Ammon's horn (tissue), 1 donor: Measurements from ENCODE around the gene APPL2.
A peak's percentile ranks its signal among the peaks of the same experiment; 100 is the strongest.
"Not testable (repeated sequence)": the region's sequence is repeated elsewhere in the genome, so short reads cannot be mapped to it uniquely, and the experiment has no call there.

Experiments
- DNase-seq: peaks from one replicate; pipeline ENCODE4 v3.0.0-alpha.2; 2016; ENCODE audit warnings: low spot score

The APPL2 gene

GRCh38 chr12:105256431-105256830 is 20.5 kb upstream of the APPL2 start:
- not testable (repeated sequence) for DNase-seq

- no peak for DNase-seq
Measured at GRCh38 chr12:105256011-105256410, 20.0 kb upstream of the APPL2 start.

DNA sequence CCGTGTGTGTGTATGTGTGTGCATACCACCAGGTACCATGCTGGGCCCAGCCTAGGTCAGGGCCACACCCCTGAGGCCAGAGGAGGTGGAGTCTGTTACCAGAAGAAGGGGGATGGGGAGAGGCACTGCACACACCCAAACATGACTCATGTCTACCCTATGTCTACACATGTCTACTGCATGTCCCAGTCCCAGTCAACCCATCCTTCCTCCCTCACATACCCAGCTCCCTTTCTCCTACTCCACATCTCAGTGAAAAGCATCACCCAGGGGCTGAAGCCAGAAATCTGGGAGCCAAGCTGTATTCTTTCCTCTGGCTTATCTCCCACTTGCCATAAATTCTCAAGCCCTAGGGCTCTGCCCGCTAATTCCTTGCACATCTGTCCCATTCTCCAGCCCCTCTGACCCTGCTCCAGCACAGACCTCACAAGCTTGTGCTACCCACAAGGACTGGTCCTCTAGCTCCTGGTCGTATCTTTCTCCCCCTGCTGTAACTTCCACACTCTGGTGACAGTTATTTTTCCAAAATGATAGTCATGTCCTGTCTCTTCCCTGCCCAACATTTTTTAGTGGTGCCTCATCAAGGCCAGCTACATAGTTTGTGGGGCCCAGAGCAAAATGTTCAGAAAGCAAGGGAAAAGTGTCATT is 18.0 kb upstream of the APPL2 start:
- DNase-seq = no peak

DNA sequence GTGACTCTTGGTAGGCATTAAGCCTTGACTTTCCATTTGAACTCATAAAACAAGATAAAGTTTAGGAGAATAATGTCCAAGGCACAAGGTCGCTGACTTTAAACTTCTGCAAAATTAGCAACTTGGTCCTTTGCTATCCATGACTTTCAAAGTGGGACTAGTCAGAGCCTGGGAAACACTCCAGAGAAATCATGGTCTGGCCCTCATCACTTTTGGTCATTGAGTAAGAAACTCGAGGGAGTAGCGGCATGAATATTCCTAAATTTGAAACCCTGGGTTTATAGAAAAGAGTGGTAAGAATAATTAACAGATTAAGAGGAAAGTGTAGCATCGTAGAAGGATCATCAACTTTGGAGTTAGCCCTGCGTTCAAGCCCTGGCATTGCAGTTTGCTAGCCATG is 16.9 kb upstream of the APPL2 start:
- DNase-seq = no peak

- not testable (repeated sequence) for DNase-seq
Measured at GRCh38 chr12:105245776-105246427, 9.9 kb upstream of the APPL2 start.

- DNase-seq = no peak
Measured at GRCh38 chr12:105245291-105245690, 9.3 kb upstream of the APPL2 start.

GRCh38 chr12:105240228-105240627 is 4.3 kb upstream of the APPL2 start:
- DNase-seq = no peak

DNA sequence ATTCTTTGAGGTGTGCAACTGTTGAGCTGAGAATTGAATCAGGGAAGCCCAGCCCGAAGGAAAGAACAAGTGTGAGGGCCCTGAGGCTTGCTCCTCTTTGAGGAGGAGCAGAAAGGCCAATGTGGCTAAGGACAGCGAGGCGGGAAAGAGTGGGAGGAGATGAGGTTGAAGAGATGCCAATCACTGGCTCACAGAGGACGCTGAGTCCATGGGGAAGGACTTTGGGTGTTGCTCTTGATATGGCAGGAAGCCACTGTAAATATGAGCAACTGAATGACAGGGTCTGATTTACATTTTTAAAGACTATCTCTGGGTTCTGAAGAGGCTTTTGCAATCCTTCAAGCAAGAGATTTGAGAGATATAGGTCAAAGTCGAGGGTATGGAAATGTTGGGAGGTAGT is 3.3 kb upstream of the APPL2 start:
- DNase-seq = no peak

GRCh38 chr12:105237666-105238065 is 1.7 kb upstream of the APPL2 start:
- DNase-seq = no peak

DNA sequence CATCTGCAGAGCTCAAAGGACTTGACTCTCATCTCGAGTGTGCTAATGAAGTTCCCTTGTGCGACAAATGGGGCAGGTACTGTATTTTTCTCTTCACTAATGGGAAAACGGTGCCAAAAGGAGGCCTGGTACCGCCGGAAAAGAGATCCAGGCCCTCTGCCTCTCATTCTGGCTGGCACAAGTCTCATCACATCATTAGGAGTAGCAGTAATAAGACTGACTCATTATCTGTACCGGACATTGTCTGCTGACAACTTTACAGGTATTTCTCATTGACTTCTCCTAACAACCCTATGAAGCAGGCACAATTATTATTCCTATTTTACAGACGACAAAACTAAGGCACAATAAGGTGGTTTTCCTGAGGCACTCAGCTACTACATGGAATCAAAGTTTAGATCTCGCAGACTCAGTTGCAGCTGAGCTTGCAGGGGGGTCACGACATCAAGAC is 668 bp downstream of the APPL2 start:
- DNase-seq = no peak

DNA sequence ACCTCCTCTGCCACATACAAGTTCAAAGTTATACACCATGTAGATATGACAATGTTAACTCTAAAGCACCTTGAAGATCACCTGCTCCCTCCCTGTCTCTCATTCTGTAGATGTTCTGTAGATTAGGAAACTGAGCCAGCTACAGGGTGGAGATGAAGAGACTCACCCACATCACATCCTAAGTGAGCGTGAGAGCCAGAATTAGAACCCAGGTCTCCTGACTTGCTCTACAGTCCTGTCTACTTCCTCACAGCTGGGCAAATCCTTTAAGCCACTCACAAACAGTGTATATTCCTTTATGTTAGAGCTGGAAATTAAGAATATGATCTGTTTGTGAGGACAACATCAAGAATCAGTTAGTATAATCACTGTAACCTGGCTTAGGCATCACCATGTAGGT is 1.8 kb downstream of the APPL2 start:
- DNase-seq = no peak

- peak; percentile 57 for DNase-seq
Measured at GRCh38 chr12:105233041-105233905, 2.7 kb downstream of the APPL2 start.

DNA sequence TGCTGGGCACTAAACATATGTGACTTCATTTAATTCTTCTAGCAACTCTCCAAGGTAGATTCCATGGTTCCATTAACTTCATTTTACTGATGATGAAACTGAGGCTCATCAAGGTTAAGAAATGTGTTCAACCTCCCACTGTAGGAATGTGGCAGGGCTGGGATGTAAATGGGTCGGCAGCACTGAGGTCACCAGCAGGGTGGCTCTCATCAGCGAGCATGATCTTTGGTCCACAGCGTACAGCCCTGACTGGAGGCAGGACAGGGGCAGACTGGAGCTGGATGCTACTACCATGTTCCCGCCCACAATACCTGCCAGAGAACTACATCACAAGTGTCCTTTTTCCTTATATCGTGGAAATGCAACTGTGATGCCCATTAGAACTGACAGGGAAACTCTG is 4.6 kb downstream of the APPL2 start:
- no peak for DNase-seq

GRCh38 chr12:105229371-105229770 is 6.6 kb downstream of the APPL2 start:
- no peak for DNase-seq

- no peak for DNase-seq
Measured at GRCh38 chr12:105228966-105229365, 7.0 kb downstream of the APPL2 start.

- no peak for DNase-seq
Measured at GRCh38 chr12:105228494-105228893, 7.5 kb downstream of the APPL2 start.

- no peak for DNase-seq
Measured at GRCh38 chr12:105227879-105228278, 8.1 kb downstream of the APPL2 start.

DNA sequence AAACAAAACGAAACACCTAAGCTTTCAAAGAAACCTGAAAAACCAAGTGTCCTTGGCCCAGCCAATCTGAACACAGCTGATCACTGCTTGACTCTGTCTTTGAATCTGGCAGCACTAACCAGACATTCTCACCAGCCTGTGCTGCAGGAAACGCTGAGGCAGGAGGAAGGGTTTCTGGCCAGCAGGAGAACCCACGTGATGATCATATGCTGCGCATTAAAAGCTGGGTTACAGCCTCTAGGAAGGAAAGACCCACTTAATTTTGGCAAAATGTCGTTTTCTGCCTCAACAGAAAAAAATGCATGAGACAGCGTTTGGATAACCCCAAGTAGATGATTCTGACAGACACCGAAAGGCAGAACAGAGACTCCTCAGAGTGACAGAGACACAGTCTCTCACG is 9.8 kb downstream of the APPL2 start:
- DNase-seq = peak; percentile 91

DNA sequence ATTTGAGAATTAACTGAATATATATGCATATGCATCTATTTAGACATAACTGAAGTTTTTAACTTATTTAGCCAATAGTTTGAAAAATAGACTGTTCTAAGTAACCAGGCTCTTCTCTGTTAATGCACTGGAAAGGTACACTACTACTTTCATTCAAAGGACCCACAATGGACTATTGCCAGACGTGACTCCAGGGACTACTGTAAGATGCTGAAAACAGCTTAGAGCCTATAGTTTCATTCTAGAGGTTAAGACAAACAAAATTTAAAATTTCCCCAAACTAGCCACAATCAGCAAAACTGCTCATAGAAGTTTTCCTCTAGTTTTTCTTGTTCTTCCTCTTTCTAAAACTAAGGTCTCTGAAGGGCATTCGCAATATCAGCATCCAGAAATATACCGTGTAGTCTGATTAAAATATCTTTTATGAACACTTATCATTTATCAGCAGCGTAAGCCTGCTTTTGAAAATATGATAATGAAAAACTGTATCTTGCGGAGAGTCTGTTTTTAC is 10.4 kb downstream of the APPL2 start:
- no peak for DNase-seq

- DNase-seq = no peak
Measured at GRCh38 chr12:105224399-105224798, 11.6 kb downstream of the APPL2 start.

- no peak for DNase-seq
Measured at GRCh38 chr12:105223884-105224283, 12.1 kb downstream of the APPL2 start.

DNA sequence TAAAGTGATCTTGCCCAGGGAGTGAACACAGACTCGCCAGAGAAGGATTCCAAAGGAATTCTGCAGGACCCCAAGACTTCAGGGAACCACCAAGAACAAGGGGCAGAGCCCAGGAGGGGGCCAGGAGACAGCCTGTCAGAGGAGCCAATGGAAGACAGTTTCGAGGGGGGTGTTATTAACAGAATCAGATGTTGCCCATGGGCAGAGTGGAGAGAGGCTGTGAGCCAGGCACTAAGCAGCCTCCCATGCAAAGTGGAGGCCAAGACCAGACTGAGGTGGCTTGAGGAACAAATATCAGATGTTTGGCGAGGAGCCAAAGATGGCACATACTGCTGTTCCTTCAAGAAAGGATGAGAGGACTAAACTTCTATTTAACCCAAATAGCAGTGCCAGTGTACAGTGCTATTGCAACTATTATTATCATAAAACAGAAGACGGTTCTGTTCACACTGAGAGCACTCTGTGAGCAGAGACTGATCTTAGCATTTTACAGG is 12.6 kb downstream of the APPL2 start:
- DNase-seq = no peak
